HEK293 (cell line): Measurements from ENCODE around the gene SAMD13.

Experiments
- KLF16 ChIP-seq: fragments of 450-650 bp; formaldehyde crosslinking; IDR thresholded peaks from 2 replicates; pipeline ENCODE4 v1.5.1; 2017; ENCODE audit warnings: missing biosample characterization, missing genetic modification characterization
- OVOL3 ChIP-seq: fragments of 450-650 bp; formaldehyde crosslinking; IDR thresholded peaks from 2 replicates; pipeline ENCODE4 v1.5.1; 2016; ENCODE audit warnings: missing biosample characterization, missing genetic modification characterization
- SP7 ChIP-seq: fragments of 450-650 bp; formaldehyde crosslinking; IDR thresholded peaks from 2 replicates; pipeline ENCODE4 v1.5.1; 2016; ENCODE audit warnings: missing biosample characterization, missing genetic modification characterization
- ZBTB48 ChIP-seq: fragments of 450-650 bp; formaldehyde crosslinking; IDR thresholded peaks from 2 replicates; pipeline ENCODE4 v1.5.1; 2016; ENCODE audit warnings: missing biosample characterization, missing genetic modification characterization
- ZNF10 ChIP-seq: fragments of 450-650 bp; formaldehyde crosslinking; IDR thresholded peaks from 2 replicates; pipeline ENCODE4 v1.5.1; 2017; ENCODE audit warnings: missing biosample characterization, missing genetic modification characterization
- ZNF155 ChIP-seq: fragments of 450-650 bp; formaldehyde crosslinking; IDR thresholded peaks from 2 replicates; pipeline ENCODE4 v1.5.1; 2016; ENCODE audit warnings: missing biosample characterization, missing genetic modification characterization
- ZNF16 ChIP-seq: fragments of 450-650 bp; formaldehyde crosslinking; IDR thresholded peaks from 2 replicates; pipeline ENCODE4 v1.5.1; 2016; ENCODE audit warnings: low read depth, missing biosample characterization, missing genetic modification characterization
- ZNF324 ChIP-seq: fragments of 450-650 bp; formaldehyde crosslinking; IDR thresholded peaks from 2 replicates; pipeline ENCODE4 v1.5.1; 2016; ENCODE audit warnings: missing biosample characterization, missing genetic modification characterization
- ZNF341 ChIP-seq: fragments of 450-650 bp; formaldehyde crosslinking; IDR thresholded peaks from 2 replicates; pipeline ENCODE4; 2016; ENCODE audit warnings: low read depth, missing biosample characterization, missing genetic modification characterization
- ZNF391 ChIP-seq: fragments of 450-650 bp; formaldehyde crosslinking; IDR thresholded peaks from 2 replicates; pipeline ENCODE4 v1.5.1; 2016; ENCODE audit warnings: low read depth, missing biosample characterization, missing genetic modification characterization, borderline replicate concordance
- ZNF416 ChIP-seq: fragments of 450-650 bp; formaldehyde crosslinking; IDR thresholded peaks from 2 replicates; pipeline ENCODE4 v1.5.1; 2016; ENCODE audit warnings: missing biosample characterization, missing genetic modification characterization
- ZNF426 ChIP-seq: fragments of 450-650 bp; formaldehyde crosslinking; IDR thresholded peaks from 2 replicates; pipeline ENCODE4 v1.5.1; 2017; ENCODE audit warnings: missing biosample characterization, missing genetic modification characterization, mild to moderate bottlenecking, inconsistent platforms, moderate library complexity
- ZNF549 ChIP-seq: fragments of 450-650 bp; IDR thresholded peaks from 2 replicates; pipeline ENCODE4 v1.5.1; 2018; ENCODE audit warnings: missing biosample characterization, missing genetic modification characterization, mild to moderate bottlenecking, inconsistent platforms, moderate library complexity
- ZNF629 ChIP-seq: fragments of 450-650 bp; formaldehyde crosslinking; IDR thresholded peaks from 2 replicates; pipeline ENCODE4 v1.5.1; 2017; ENCODE audit warnings: missing biosample characterization, missing genetic modification characterization
- ZNF777 ChIP-seq: fragments of 450-650 bp; formaldehyde crosslinking; IDR thresholded peaks from 2 replicates; pipeline ENCODE4 v1.5.1; 2017; ENCODE audit warnings: missing biosample characterization, missing genetic modification characterization, borderline replicate concordance
- ZNF785 ChIP-seq: fragments of 450-650 bp; formaldehyde crosslinking; IDR thresholded peaks from 2 replicates; pipeline ENCODE4 v1.5.1; 2016; ENCODE audit warnings: missing biosample characterization, missing genetic modification characterization
- ZNF792 ChIP-seq: fragments of 450-650 bp; formaldehyde crosslinking; IDR thresholded peaks from 2 replicates; pipeline ENCODE4 v1.5.1; 2016; ENCODE audit warnings: missing biosample characterization, missing genetic modification characterization
- ZXDB ChIP-seq: fragments of 450-650 bp; formaldehyde crosslinking; IDR thresholded peaks from 2 replicates; pipeline ENCODE4 v1.5.1; 2016; ENCODE audit warnings: missing biosample characterization, missing genetic modification characterization
- TF ChIP-seq, protein P1 (sequence below): fragments of 450-650 bp; IDR thresholded peaks from 2 replicates; pipeline ENCODE4 v1.5.1; 2018; ENCODE audit warnings: missing biosample characterization, missing genetic modification characterization
- TF ChIP-seq, protein P2 (sequence below): fragments of 450-650 bp; formaldehyde crosslinking; conservative IDR thresholded peaks from 2 replicates; pipeline ENCODE4 v1.5.1; 2016; ENCODE audit warnings: low read depth, missing biosample characterization, missing genetic modification characterization
- TF ChIP-seq, protein P3 (sequence below): fragments of 450-650 bp; formaldehyde crosslinking; IDR thresholded peaks from 2 replicates; pipeline ENCODE4 v1.5.1; 2016; ENCODE audit warnings: missing biosample characterization, missing genetic modification characterization
- TF ChIP-seq, protein P4 (sequence below): fragments of 450-650 bp; formaldehyde crosslinking; IDR thresholded peaks from 2 replicates; pipeline ENCODE4 v1.5.1; 2016; ENCODE audit warnings: missing biosample characterization, missing genetic modification characterization
- TF ChIP-seq, protein P5 (sequence below): sonication (generic); formaldehyde crosslinking; IDR thresholded peaks from 2 replicates; pipeline ENCODE4 v1.8.1; 2022; ENCODE audit warnings: mild to moderate bottlenecking, moderate library complexity, missing genetic modification reagents
- TF ChIP-seq, protein P6 (sequence below): fragments of 450-650 bp; formaldehyde crosslinking; IDR thresholded peaks from 2 replicates; pipeline ENCODE4 v1.5.1; 2016; ENCODE audit warnings: missing biosample characterization, missing genetic modification characterization

Gene SAMD13

DNA sequence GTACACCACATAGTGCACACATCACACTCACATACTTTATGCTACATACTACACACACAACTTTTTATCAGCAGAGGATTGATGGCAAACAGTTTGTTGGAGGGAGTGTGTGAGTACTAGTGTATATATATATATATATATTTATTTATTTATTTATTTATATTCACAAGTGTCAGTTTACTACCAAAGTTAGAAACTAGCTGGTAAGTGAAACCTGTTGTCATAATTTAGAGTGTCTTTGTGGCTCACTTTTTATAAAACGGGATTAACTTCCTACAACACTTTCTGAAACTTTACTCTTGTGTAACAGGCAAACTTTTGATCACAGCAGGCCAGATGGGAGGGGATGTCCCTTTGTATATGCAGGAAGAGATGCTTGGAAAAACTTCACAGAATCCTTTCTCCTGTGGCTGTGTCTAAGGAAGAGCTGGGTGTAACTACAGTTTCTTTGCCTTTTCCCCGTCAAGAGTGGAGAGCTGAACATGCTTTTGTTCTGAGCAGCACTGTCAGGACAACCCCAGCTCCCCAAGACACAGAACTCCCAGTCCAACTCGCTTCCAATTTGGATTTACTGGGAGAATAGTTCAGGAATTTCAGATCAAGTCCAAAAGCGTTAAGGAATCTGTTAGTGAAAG, 1.9 kb upstream of the SAMD13 start (continued):
- TF ChIP-seq, protein P1, sequence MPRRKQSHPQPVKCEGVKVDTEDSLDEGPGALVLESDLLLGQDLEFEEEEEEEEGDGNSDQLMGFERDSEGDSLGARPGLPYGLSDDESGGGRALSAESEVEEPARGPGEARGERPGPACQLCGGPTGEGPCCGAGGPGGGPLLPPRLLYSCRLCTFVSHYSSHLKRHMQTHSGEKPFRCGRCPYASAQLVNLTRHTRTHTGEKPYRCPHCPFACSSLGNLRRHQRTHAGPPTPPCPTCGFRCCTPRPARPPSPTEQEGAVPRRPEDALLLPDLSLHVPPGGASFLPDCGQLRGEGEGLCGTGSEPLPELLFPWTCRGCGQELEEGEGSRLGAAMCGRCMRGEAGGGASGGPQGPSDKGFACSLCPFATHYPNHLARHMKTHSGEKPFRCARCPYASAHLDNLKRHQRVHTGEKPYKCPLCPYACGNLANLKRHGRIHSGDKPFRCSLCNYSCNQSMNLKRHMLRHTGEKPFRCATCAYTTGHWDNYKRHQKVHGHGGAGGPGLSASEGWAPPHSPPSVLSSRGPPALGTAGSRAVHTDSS (tag by site-specific recombination): no peak
- TF ChIP-seq KLF16 (tag by site-specific recombination) (no peak), SP7 (tag by site-specific recombination) (no peak), OVOL3 (tag by site-specific recombination) (no peak), ZNF792 (tag by site-specific recombination) (no peak), ZNF629 (tag by site-specific recombination) (no peak), ZBTB48 (tag by site-specific recombination) (no peak), ZNF426 (tag by site-specific recombination) (peak; percentile 52), ZNF324 (tag by site-specific recombination) (no peak), ZNF416 (tag by site-specific recombination) (no peak), ZNF777 (tag by site-specific recombination) (no peak), ZNF10 (tag by site-specific recombination) (no peak), ZNF155 (tag by site-specific recombination) (no peak), ZXDB (tag by site-specific recombination) (no peak), ZNF16 (tag by site-specific recombination) (no peak), ZNF549 (tag by site-specific recombination) (no peak), ZNF391 (tag by site-specific recombination) (no peak), ZNF341 (tag by site-specific recombination) (no peak), ZNF785 (tag by site-specific recombination) (no peak)
- TF ChIP-seq, protein P2, sequence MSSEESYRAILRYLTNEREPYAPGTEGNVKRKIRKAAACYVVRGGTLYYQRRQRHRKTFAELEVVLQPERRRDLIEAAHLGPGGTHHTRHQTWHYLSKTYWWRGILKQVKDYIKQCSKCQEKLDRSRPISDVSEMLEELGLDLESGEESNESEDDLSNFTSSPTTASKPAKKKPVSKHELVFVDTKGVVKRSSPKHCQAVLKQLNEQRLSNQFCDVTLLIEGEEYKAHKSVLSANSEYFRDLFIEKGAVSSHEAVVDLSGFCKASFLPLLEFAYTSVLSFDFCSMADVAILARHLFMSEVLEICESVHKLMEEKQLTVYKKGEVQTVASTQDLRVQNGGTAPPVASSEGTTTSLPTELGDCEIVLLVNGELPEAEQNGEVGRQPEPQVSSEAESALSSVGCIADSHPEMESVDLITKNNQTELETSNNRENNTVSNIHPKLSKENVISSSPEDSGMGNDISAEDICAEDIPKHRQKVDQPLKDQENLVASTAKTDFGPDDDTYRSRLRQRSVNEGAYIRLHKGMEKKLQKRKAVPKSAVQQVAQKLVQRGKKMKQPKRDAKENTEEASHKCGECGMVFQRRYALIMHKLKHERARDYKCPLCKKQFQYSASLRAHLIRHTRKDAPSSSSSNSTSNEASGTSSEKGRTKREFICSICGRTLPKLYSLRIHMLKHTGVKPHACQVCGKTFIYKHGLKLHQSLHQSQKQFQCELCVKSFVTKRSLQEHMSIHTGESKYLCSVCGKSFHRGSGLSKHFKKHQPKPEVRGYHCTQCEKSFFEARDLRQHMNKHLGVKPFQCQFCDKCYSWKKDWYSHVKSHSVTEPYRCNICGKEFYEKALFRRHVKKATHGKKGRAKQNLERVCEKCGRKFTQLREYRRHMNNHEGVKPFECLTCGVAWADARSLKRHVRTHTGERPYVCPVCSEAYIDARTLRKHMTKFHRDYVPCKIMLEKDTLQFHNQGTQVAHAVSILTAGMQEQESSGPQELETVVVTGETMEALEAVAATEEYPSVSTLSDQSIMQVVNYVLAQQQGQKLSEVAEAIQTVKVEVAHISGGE: no peak
- TF ChIP-seq, protein P3, sequence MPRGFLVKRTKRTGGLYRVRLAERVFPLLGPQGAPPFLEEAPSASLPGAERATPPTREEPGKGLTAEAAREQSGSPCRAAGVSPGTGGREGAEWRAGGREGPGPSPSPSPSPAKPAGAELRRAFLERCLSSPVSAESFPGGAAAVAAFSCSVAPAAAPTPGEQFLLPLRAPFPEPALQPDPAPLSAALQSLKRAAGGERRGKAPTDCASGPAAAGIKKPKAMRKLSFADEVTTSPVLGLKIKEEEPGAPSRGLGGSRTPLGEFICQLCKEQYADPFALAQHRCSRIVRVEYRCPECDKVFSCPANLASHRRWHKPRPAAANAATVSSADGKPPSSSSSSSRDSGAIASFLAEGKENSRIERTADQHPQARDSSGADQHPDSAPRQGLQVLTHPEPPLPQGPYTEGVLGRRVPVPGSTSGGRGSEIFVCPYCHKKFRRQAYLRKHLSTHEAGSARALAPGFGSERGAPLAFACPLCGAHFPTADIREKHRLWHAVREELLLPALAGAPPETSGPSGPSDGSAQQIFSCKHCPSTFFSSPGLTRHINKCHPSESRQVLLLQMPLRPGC (tag by site-specific recombination): no peak
- TF ChIP-seq, protein P4, sequence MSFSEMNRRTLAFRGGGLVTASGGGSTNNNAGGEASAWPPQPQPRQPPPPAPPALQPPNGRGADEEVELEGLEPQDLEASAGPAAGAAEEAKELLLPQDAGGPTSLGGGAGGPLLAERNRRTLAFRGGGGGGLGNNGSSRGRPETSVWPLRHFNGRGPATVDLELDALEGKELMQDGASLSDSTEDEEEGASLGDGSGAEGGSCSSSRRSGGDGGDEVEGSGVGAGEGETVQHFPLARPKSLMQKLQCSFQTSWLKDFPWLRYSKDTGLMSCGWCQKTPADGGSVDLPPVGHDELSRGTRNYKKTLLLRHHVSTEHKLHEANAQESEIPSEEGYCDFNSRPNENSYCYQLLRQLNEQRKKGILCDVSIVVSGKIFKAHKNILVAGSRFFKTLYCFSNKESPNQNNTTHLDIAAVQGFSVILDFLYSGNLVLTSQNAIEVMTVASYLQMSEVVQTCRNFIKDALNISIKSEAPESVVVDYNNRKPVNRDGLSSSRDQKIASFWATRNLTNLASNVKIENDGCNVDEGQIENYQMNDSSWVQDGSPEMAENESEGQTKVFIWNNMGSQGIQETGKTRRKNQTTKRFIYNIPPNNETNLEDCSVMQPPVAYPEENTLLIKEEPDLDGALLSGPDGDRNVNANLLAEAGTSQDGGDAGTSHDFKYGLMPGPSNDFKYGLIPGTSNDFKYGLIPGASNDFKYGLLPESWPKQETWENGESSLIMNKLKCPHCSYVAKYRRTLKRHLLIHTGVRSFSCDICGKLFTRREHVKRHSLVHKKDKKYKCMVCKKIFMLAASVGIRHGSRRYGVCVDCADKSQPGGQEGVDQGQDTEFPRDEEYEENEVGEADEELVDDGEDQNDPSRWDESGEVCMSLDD (tag by site-specific recombination): no peak
- TF ChIP-seq, protein P5, sequence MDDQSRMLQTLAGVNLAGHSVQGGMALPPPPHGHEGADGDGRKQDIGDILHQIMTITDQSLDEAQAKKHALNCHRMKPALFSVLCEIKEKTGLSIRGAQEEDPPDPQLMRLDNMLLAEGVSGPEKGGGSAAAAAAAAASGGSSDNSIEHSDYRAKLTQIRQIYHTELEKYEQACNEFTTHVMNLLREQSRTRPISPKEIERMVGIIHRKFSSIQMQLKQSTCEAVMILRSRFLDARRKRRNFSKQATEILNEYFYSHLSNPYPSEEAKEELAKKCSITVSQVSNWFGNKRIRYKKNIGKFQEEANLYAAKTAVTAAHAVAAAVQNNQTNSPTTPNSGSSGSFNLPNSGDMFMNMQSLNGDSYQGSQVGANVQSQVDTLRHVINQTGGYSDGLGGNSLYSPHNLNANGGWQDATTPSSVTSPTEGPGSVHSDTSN: no peak
- TF ChIP-seq, protein P6, sequence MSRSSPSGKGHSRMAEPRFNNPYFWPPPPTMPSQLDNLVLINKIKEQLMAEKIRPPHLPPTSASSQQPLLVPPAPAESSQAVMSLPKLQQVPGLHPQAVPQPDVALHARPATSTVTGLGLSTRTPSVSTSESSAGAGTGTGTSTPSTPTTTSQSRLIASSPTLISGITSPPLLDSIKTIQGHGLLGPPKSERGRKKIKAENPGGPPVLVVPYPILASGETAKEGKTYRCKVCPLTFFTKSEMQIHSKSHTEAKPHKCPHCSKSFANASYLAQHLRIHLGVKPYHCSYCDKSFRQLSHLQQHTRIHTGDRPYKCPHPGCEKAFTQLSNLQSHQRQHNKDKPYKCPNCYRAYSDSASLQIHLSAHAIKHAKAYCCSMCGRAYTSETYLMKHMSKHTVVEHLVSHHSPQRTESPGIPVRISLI: no peak
- TF ChIP-seq, all 188 proteins: peak for 7
